Neural cell (in vitro differentiated cells): ENCODE measurements around the gene TRIOBP. TPM values are rescaled to one million over a fixed set of nuclear protein-coding genes. Genes with fewer than 3 reads are reported as not detected.

ENCODE experiments used
- H2AFZ ChIP-seq: fragments of 200-600, 300-800 bp; sonication (generic), shearing (Covaris generic); 2 replicates; pipeline ENCODE4 v1.6.0; 2014; ENCODE audit warnings: low read depth, mild to moderate bottlenecking, antibody characterized with exemption, low read length, moderate library complexity
- H3F3A ChIP-seq: fragments of 200-600 bp; shearing (Covaris generic); 2 replicates; pipeline ENCODE4 v1.6.1; 2016; ENCODE audit warnings: mild to moderate bottlenecking, moderate library complexity, mixed read lengths, antibody characterized with exemption, low read length; ENCODE audit not compliant: insufficient read depth, poor library complexity, severe bottlenecking
- H3K27ac ChIP-seq: fragments of 200-600, 300-800 bp; sonication (generic), shearing (Covaris generic); 2 replicates; pipeline ENCODE4 v1.5.1; 2014; ENCODE audit warnings: mild to moderate bottlenecking, low read length, moderate library complexity
- H3K27me3 ChIP-seq: fragments of 300-800, 200-600 bp; sonication (generic), shearing (Covaris generic); 2 replicates; pipeline ENCODE4 v1.6.0; 2014; ENCODE audit warnings: mild to moderate bottlenecking, low read depth, low read length, moderate library complexity; ENCODE audit not compliant: insufficient read depth
- H3K36me3 ChIP-seq: fragments of 300-800, 200-600 bp; sonication (generic), shearing (Covaris generic); 2 replicates; pipeline ENCODE4 v1.5.1; 2014; ENCODE audit warnings: mild to moderate bottlenecking, antibody characterized with exemption, low read length, moderate library complexity; ENCODE audit not compliant: insufficient read depth
- H3K4me2 ChIP-seq: fragments of 300-800, 200-600 bp; sonication (generic), shearing (Covaris generic); 2 replicates; pipeline ENCODE4 v1.6.0; 2014; ENCODE audit warnings: mild to moderate bottlenecking, low read length
- H3K4me3 ChIP-seq: fragments of 300-800, 200-600 bp; sonication (generic), shearing (Covaris generic); 2 replicates; pipeline ENCODE4 v1.5.1; 2014; ENCODE audit warnings: mild to moderate bottlenecking, low read length, moderate library complexity
- H3K79me2 ChIP-seq: fragments of 200-600 bp; shearing (Covaris generic); replicated peaks from 2 replicates; pipeline ENCODE4 v1.6.0; 2014; ENCODE audit warnings: mild to moderate bottlenecking, low read length, moderate library complexity; ENCODE audit not compliant: insufficient read depth
- H3K9ac ChIP-seq: fragments of 300-800, 200-600 bp; sonication (generic), shearing (Covaris generic); 2 replicates; pipeline ENCODE4 v1.6.1; 2016; ENCODE audit warnings: mild to moderate bottlenecking, low read length, mixed read lengths
- H3K9me2 ChIP-seq: fragments of 200-600 bp; shearing (Covaris generic); 2 replicates; pipeline ENCODE4 v1.6.1; 2016; ENCODE audit warnings: mild to moderate bottlenecking, low read length, mixed read lengths; ENCODE audit not compliant: insufficient read depth
- H3K9me3 ChIP-seq: fragments of 200-600, 300-800 bp; sonication (generic), shearing (Covaris generic); 2 replicates; pipeline ENCODE4 v1.6.1; 2016; ENCODE audit warnings: mild to moderate bottlenecking, mixed run types, low read length, moderate library complexity, mixed read lengths
- H4K20me1 ChIP-seq: fragments of 200-600 bp; shearing (Covaris generic); 2 replicates; pipeline ENCODE4 v1.6.1; 2016; ENCODE audit warnings: mild to moderate bottlenecking, mixed run types; ENCODE audit not compliant: insufficient read depth
- CTCF ChIP-seq: fragments of 450-650 bp; IDR thresholded peaks from 2 replicates; pipeline ENCODE4 v1.5.1; 2014; ENCODE audit warnings: antibody characterized with exemption, mild to moderate bottlenecking, moderate library complexity; ENCODE audit not compliant: poor library complexity, severe bottlenecking
- EP300 ChIP-seq: fragments of 450-650 bp; conservative IDR thresholded peaks from 2 replicates; pipeline ENCODE4 v1.6.1; 2014; ENCODE audit warnings: antibody characterized with exemption, mild to moderate bottlenecking, moderate library complexity; ENCODE audit not compliant: poor library complexity, severe bottlenecking
- EZH2 ChIP-seq: fragments of 200-600, 300-800 bp; shearing (Covaris generic), sonication (generic); IDR thresholded peaks from 2 replicates; pipeline ENCODE4 v1.6.1; 2014; ENCODE audit warnings: antibody characterized with exemption, low read length, borderline replicate concordance, mild to moderate bottlenecking; ENCODE audit not compliant: insufficient read depth, poor library complexity, severe bottlenecking
- MXI1 ChIP-seq: fragments of 450-650 bp; conservative IDR thresholded peaks from 2 replicates; pipeline ENCODE4 v1.6.1; 2014; ENCODE audit warnings: antibody characterized with exemption, mild to moderate bottlenecking; ENCODE audit not compliant: poor library complexity, severe bottlenecking
- POLR2AphosphoS5 ChIP-seq: IDR thresholded peaks from 2 replicates; pipeline ENCODE4 v1.6.1; 2012
- RAD21 ChIP-seq: fragments of 450-650 bp; conservative IDR thresholded peaks from 2 replicates; pipeline ENCODE4 v1.6.1; 2014; ENCODE audit warnings: antibody characterized with exemption, mild to moderate bottlenecking, moderate library complexity
- SMC3 ChIP-seq: fragments of 450-650 bp; conservative IDR thresholded peaks from 2 replicates; pipeline ENCODE4 v1.6.1; 2014; ENCODE audit warnings: antibody characterized with exemption, mild to moderate bottlenecking, moderate library complexity; ENCODE audit not compliant: poor library complexity
- TAF1 ChIP-seq: IDR thresholded peaks from 2 replicates; pipeline ENCODE4 v1.6.1; 2012; ENCODE audit warnings: low read depth
- polyA plus RNA-seq: library from polyadenylated mRNA; depleted of rRNA; stranded (reverse); fragments of >200 nt; gene quantifications from 2 replicates; pipeline ENCODE4 v1.2.3, GENCODE V29; 2014
- TF ChIP-seq, protein P1 (sequence below): IDR thresholded peaks from 2 replicates; pipeline ENCODE4 v1.6.1; 2012; ENCODE audit warnings: borderline replicate concordance

The TRIOBP gene
- polyA plus RNA-seq, 1 donor from 2014 or later: 16.2 TPM

GRCh38 chr22:37777122-37777687 is 80.4 kb downstream of the TRIOBP start:
- no peaks in the 10 kb centered on the region for H3K36me3 ChIP-seq
- H3K9ac ChIP-seq: no peak overlapping the region
- H3K27me3 ChIP-seq: no peaks in the 10 kb centered on the region
- no peaks in the 10 kb centered on the region for H3F3A ChIP-seq
- H3K9me2 ChIP-seq: no peaks in the 10 kb centered on the region
- no peaks in the 10 kb centered on the region for H3K79me2 ChIP-seq
- no peaks in the 10 kb centered on the region for H3K9me3 ChIP-seq
- H4K20me1 ChIP-seq: no peaks in the 10 kb centered on the region
- H3K4me2 ChIP-seq: no peak overlapping the region
- no peak overlapping the region for H3K27ac ChIP-seq
- H3K4me3 ChIP-seq: no peak overlapping the region
- H2AFZ ChIP-seq: no peak overlapping the region
- TF ChIP-seq EZH2 (no peak), RAD21 (no peak), TAF1 (no peak), MXI1 (no peak)
- TF ChIP-seq, protein P1, sequence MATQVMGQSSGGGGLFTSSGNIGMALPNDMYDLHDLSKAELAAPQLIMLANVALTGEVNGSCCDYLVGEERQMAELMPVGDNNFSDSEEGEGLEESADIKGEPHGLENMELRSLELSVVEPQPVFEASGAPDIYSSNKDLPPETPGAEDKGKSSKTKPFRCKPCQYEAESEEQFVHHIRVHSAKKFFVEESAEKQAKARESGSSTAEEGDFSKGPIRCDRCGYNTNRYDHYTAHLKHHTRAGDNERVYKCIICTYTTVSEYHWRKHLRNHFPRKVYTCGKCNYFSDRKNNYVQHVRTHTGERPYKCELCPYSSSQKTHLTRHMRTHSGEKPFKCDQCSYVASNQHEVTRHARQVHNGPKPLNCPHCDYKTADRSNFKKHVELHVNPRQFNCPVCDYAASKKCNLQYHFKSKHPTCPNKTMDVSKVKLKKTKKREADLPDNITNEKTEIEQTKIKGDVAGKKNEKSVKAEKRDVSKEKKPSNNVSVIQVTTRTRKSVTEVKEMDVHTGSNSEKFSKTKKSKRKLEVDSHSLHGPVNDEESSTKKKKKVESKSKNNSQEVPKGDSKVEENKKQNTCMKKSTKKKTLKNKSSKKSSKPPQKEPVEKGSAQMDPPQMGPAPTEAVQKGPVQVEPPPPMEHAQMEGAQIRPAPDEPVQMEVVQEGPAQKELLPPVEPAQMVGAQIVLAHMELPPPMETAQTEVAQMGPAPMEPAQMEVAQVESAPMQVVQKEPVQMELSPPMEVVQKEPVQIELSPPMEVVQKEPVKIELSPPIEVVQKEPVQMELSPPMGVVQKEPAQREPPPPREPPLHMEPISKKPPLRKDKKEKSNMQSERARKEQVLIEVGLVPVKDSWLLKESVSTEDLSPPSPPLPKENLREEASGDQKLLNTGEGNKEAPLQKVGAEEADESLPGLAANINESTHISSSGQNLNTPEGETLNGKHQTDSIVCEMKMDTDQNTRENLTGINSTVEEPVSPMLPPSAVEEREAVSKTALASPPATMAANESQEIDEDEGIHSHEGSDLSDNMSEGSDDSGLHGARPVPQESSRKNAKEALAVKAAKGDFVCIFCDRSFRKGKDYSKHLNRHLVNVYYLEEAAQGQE: no peak

DNA sequence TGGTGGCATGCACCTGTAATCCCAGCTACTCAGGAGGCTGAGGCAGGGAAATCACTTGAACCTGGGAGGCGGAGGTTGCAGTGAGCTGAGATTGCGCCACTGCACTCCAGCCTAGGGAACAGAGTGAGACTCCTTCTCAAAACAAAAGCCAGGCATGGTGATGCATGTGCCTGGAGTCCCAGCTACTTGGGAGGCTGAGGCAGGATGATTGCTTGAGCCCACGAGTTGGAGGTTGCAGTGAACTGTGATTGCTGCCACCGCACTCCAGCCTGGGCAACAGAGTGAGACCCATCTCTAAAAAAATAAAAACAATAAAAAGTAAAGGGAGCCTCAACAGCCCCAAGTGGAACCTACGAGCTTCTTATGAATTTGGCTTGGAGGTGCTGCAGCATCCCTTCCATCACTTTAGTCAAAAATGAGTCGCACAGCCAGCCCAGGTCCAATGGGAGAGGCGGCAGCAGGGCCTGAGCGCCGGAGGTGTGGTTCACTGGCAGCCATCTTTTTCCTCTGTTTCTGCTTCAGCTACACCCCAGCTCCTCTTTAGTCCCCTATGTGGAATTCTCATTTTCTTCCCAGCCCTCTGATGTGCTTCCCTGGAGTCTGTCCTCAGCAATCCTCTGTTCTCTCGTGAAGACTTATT is 81.6 kb downstream of the TRIOBP start:
- H3K4me3 ChIP-seq: no peak overlapping the region
- no peaks in the 10 kb centered on the region for H3K27me3 ChIP-seq
- H3K9ac ChIP-seq: no peak overlapping the region
- H3F3A ChIP-seq: no peaks in the 10 kb centered on the region
- no peaks in the 10 kb centered on the region for H4K20me1 ChIP-seq
- no peaks in the 10 kb centered on the region for H3K36me3 ChIP-seq
- H3K4me2 ChIP-seq: no peak overlapping the region
- H3K9me2 ChIP-seq: no peaks in the 10 kb centered on the region
- no peaks in the 10 kb centered on the region for H3K9me3 ChIP-seq
- H2AFZ ChIP-seq: no peak overlapping the region
- no peaks in the 10 kb centered on the region for H3K79me2 ChIP-seq
- H3K27ac ChIP-seq: no peak overlapping the region
- TF ChIP-seq EZH2: no peak
- TF ChIP-seq TAF1: no peak
- TF ChIP-seq CTCF: no peak
- no peak for TF ChIP-seq MXI1
- TF ChIP-seq, protein P1: no peak
- no peak for TF ChIP-seq RAD21
- TF ChIP-seq EP300: no peak
- no peak for TF ChIP-seq POLR2AphosphoS5
- TF ChIP-seq SMC3: no peak
